Glutamatergic neuron (in vitro differentiated cells): ENCODE data around the gene RPL12. TPM values are rescaled to one million over a fixed set of nuclear protein-coding genes. Genes with fewer than 3 reads are reported as not detected.

Source experiments
- DNase-seq: peaks from one replicate; pipeline ENCODE4 v3.0.0; 2022
- H3K27ac Mint-ChIP-seq: one replicate; pipeline ENCODE4 v1.8.0; 2020; ENCODE audit warnings: mild to moderate bottlenecking, mixed read lengths, inconsistent platforms; ENCODE audit not compliant: unreplicated experiment
- H3K27me3 Mint-ChIP-seq: one replicate; pipeline ENCODE4 v1.8.0; 2020; ENCODE audit warnings: mild to moderate bottlenecking, moderate library complexity, mixed read lengths, inconsistent platforms; ENCODE audit not compliant: unreplicated experiment
- H3K36me3 Mint-ChIP-seq: one replicate; pipeline ENCODE4 v1.8.0; 2020; ENCODE audit warnings: mild to moderate bottlenecking, mixed read lengths, inconsistent platforms; ENCODE audit not compliant: unreplicated experiment
- H3K4me1 Mint-ChIP-seq: one replicate; pipeline ENCODE4 v1.8.0; 2020; ENCODE audit warnings: mild to moderate bottlenecking, low read depth, mixed read lengths, inconsistent platforms; ENCODE audit not compliant: unreplicated experiment
- H3K4me3 Mint-ChIP-seq: one replicate; pipeline ENCODE4 v1.8.0; 2020; ENCODE audit warnings: mild to moderate bottlenecking, mixed read lengths, inconsistent platforms; ENCODE audit not compliant: unreplicated experiment
- H3K9me3 Mint-ChIP-seq: one replicate; pipeline ENCODE4 v1.8.0; 2020; ENCODE audit warnings: mild to moderate bottlenecking, moderate library complexity, mixed read lengths, inconsistent platforms; ENCODE audit not compliant: unreplicated experiment
- CTCF ChIP-seq: fragments of 200-600 bp; sonication (generic); IDR thresholded peaks from one replicate; pipeline ENCODE4 v1.5.0; 2021; ENCODE audit not compliant: partially characterized antibody, unreplicated experiment
- total RNA-seq: library from RNA; stranded (reverse); fragmentation: NEBNext Ultra II Directional; extraction: Animal tissue kit (Norgen Biotek cat#: 25700); gene quantifications from one replicate; pipeline ENCODE4 v1.2.1, GENCODE V29; 2021; ENCODE audit not compliant: unreplicated experiment

RPL12 gene
- total RNA-seq, 1 donor from 2014 or later: 475 TPM

GRCh38 chr9:127463382-127463781, 12.2 kb upstream of the RPL12 start:
- Mint-ChIP-seq H3K27me3 (peaks cover 2% of the 10 kb centered on the region), H3K36me3 (peaks cover 10% of the 10 kb centered on the region), H3K9me3 (peaks cover 3% of the 10 kb centered on the region), H3K4me3 (no peak overlapping the region), H3K27ac (no peak overlapping the region), H3K4me1 (no peaks in the 10 kb centered on the region)
- DNase-seq: no peak
- TF ChIP-seq CTCF: no peak

- Mint-ChIP-seq H3K27me3 (peaks cover 9% of the 10 kb centered on the region), H3K4me3 (no peak overlapping the region), H3K4me1 (no peaks in the 10 kb centered on the region), H3K9me3 (peaks cover 6% of the 10 kb centered on the region), H3K36me3 (peaks cover 9% of the 10 kb centered on the region), H3K27ac (no peak overlapping the region)
- TF ChIP-seq CTCF: no peak
- no peak for DNase-seq
These were observed 7.7 kb upstream of the RPL12 start for GRCh38 chr9:127458921-127459320.

- Mint-ChIP-seq H3K27ac (no peak overlapping the region), H3K36me3 (peaks cover 9% of the 10 kb centered on the region), H3K27me3 (peaks cover 8% of the 10 kb centered on the region), H3K4me3 (no peak overlapping the region), H3K4me1 (no peaks in the 10 kb centered on the region), H3K9me3 (peaks cover 8% of the 10 kb centered on the region)
- no peak for TF ChIP-seq CTCF
- DNase-seq: no peak
These were observed 6.1 kb upstream of the RPL12 start for GRCh38 chr9:127457191-127457878.

GRCh38 chr9:127455324-127455992, 4.3 kb upstream of the RPL12 start:
- H3K36me3 Mint-ChIP-seq: peaks cover 5% of the 10 kb centered on the region
- no peaks in the 10 kb centered on the region for H3K4me1 Mint-ChIP-seq
- H3K9me3 Mint-ChIP-seq: peaks cover 7% of the 10 kb centered on the region
- H3K27ac Mint-ChIP-seq: no peak overlapping the region
- no peak for TF ChIP-seq CTCF
- DNase-seq: no peak
- peaks cover 9% of the 10 kb centered on the region for H3K27me3 Mint-ChIP-seq
- no peak overlapping the region for H3K4me3 Mint-ChIP-seq

- no peak for DNase-seq
- H3K27ac Mint-ChIP-seq: no peak overlapping the region
- peak overlapping the region; percentile 98 for H3K4me3 Mint-ChIP-seq
- H3K9me3 Mint-ChIP-seq: peaks cover 14% of the 10 kb centered on the region
- H3K36me3 Mint-ChIP-seq: peaks cover 5% of the 10 kb centered on the region
- peaks cover 15% of the 10 kb centered on the region for H3K27me3 Mint-ChIP-seq
- peaks cover 11% of the 10 kb centered on the region for H3K4me1 Mint-ChIP-seq
- TF ChIP-seq CTCF: no peak
These were observed 1.5 kb upstream of the RPL12 start for GRCh38 chr9:127452691-127453090.
